K562 (cell line): ENCODE results near the gene FAM20C.

Experiments
- CXXC5 ChIP-seq: fragments of 250-450 bp; sonication (Bioruptor Pico); IDR thresholded peaks from 2 replicates; pipeline ENCODE4 v1.8.0; 2022; ENCODE audit warnings: inconsistent platforms, mild to moderate bottlenecking, moderate library complexity
- HDAC1 ChIP-seq, 2 experiments: fragments of 450-650 bp; IDR thresholded peaks; 2 replicates each; pipeline ENCODE4 v1.6.1; 2016 to 2017; ENCODE audit warnings: inconsistent platforms in 1 of 2, mild to moderate bottlenecking in 1 of 2, moderate library complexity in 1 of 2
- HMG20A ChIP-seq: fragments of 450-650 bp; formaldehyde crosslinking; conservative IDR thresholded peaks from 2 replicates; pipeline ENCODE4 v1.4.0; 2020; ENCODE audit warnings: mild to moderate bottlenecking, mixed read lengths
- POLR2A ChIP-seq: fragments of 450-650 bp; conservative IDR thresholded peaks from 2 replicates; pipeline ENCODE4 v1.6.1; 2016
- RFX5 ChIP-seq: IDR thresholded peaks from 2 replicates; pipeline ENCODE4 v1.6.1; 2011; ENCODE audit warnings: low read depth, mild to moderate bottlenecking, improper control_type of control experiment, low read length
- SRF ChIP-seq, 2 experiments: fragments of 250-450, 450-650 bp in 1 of 2; sonication (Bioruptor Pico) in 1 of 2; sonication (generic) in 1 of 2; formaldehyde crosslinking; IDR thresholded peaks; 2 replicates each; pipeline versions ENCODE4 v1.5.0 to v1.5.1; 2020 to 2022; ENCODE audit warnings: mild to moderate bottlenecking in 1 of 2, missing genetic modification reagents in 1 of 2
- STAT6 ChIP-seq: sonication (generic); formaldehyde crosslinking; IDR thresholded peaks from 2 replicates; pipeline ENCODE4 v1.8.1; 2023; ENCODE audit warnings: mild to moderate bottlenecking, missing genetic modification reagents
- ZNF436 ChIP-seq: fragments of 250-450, 450-650 bp; sonication (Bioruptor Pico); formaldehyde crosslinking; IDR thresholded peaks from 2 replicates; pipeline ENCODE4 v1.7.0; 2020; ENCODE audit warnings: mild to moderate bottlenecking
- TF ChIP-seq, protein P1 (sequence below): fragments of 450-650 bp; conservative IDR thresholded peaks from 2 replicates; pipeline ENCODE4 v1.6.1; 2016; ENCODE audit warnings: missing genetic modification characterization, low read depth, mild to moderate bottlenecking, missing compliant biosample characterization, moderate library complexity
- TF ChIP-seq, protein P2 (sequence below), 3 experiments: IDR thresholded peaks in 2 of 3; conservative IDR thresholded peaks in 1 of 3; 2 replicates each; pipeline ENCODE4 v1.5.1; 2011 to 2012; ENCODE audit warnings: low read length in 3 of 3, mild to moderate bottlenecking in 3 of 3, control low read depth in 2 of 3, improper control_type of control experiment in 1 of 3, inconsistent platforms in 1 of 3, low read depth in 1 of 3, mixed read lengths in 1 of 3, moderate library complexity in 1 of 3; ENCODE audit not compliant: insufficient read depth in 2 of 3
- TF ChIP-seq, protein P3 (sequence below), 2 experiments: fragments of 450-650 bp in 1 of 2; sonication (generic) in 1 of 2; formaldehyde crosslinking in 1 of 2; IDR thresholded peaks in 1 of 2; conservative IDR thresholded peaks in 1 of 2; 2 replicates each; pipeline versions ENCODE4 v1.6.1 to v1.8.1; 2016 to 2023; ENCODE audit warnings: mild to moderate bottlenecking in 2 of 2, moderate library complexity in 2 of 2, inconsistent platforms in 1 of 2, missing genetic modification reagents in 1 of 2

DNA sequence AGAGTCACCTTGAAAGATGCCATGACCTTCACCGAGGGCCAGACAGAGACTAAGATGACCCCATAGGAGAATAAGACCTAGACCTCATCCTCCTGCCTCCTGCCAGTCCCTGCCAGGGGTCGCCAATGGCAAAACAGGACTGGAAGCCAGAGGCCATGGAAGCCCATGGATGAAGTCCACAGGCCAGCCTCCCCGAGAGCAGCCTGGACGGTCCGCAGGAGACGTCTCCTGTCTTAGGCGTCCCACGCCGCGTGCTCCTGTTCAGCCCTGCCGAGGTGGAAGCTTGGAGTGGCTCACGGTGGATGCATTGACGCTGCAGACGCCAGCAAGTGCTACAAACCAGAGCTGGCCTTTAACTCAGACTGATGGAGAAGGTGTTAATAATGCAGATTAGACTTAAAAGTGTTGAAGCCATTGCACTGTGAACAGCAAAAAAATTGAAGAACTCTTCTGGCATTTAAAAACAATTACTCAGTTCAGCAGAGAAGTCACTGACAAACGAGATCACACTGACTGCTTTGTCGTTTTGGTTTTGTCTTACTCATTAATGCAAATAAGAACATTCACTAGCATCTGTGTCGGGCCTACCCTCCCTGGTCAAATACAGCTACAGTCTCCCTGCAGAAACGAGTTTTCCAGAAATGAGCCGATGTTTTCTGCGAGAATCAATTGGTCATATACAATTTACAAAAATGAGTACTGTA lies 38.1 kb upstream of the FAM20C start:
- TF ChIP-seq POLR2A, result no peak
- TF ChIP-seq, protein P1, sequence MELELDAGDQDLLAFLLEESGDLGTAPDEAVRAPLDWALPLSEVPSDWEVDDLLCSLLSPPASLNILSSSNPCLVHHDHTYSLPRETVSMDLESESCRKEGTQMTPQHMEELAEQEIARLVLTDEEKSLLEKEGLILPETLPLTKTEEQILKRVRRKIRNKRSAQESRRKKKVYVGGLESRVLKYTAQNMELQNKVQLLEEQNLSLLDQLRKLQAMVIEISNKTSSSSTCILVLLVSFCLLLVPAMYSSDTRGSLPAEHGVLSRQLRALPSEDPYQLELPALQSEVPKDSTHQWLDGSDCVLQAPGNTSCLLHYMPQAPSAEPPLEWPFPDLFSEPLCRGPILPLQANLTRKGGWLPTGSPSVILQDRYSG, result no peak
- TF ChIP-seq, protein P2, sequence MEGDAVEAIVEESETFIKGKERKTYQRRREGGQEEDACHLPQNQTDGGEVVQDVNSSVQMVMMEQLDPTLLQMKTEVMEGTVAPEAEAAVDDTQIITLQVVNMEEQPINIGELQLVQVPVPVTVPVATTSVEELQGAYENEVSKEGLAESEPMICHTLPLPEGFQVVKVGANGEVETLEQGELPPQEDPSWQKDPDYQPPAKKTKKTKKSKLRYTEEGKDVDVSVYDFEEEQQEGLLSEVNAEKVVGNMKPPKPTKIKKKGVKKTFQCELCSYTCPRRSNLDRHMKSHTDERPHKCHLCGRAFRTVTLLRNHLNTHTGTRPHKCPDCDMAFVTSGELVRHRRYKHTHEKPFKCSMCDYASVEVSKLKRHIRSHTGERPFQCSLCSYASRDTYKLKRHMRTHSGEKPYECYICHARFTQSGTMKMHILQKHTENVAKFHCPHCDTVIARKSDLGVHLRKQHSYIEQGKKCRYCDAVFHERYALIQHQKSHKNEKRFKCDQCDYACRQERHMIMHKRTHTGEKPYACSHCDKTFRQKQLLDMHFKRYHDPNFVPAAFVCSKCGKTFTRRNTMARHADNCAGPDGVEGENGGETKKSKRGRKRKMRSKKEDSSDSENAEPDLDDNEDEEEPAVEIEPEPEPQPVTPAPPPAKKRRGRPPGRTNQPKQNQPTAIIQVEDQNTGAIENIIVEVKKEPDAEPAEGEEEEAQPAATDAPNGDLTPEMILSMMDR (IDR thresholded peaks at IDR 0.05 in 2 of 3, conservative IDR thresholded peaks at IDR 0.05 in 1 of 3; ENCODE audit: insufficient read depth in 2 of 3, low read depth in 1 of 3, low read length in 3 of 3), result no peak
- TF ChIP-seq SRF (CRISPR knock-in tag; IDR thresholded peaks at IDR 0.05), result no peak
- no peak for TF ChIP-seq HMG20A
- no peak for TF ChIP-seq CXXC5 (CRISPR knock-in tag)
- no peak for TF ChIP-seq ZNF436 (CRISPR knock-in tag)
- TF ChIP-seq HDAC1 (IDR thresholded peaks at IDR 0.05), result no peak
- TF ChIP-seq, protein P3, sequence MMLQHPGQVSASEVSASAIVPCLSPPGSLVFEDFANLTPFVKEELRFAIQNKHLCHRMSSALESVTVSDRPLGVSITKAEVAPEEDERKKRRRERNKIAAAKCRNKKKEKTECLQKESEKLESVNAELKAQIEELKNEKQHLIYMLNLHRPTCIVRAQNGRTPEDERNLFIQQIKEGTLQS (IDR thresholded peaks at IDR 0.05), result no peak
- TF ChIP-seq, protein P3 (CRISPR knock-in tag; conservative IDR thresholded peaks at IDR 0.05), result no peak
- TF ChIP-seq STAT6 (CRISPR knock-in tag), result no peak
- no peak for TF ChIP-seq RFX5
